ENCODE measurements around the gene ANKRD44.
"Not testable (repeated sequence)": the region's sequence is repeated elsewhere in the genome, so short reads cannot be mapped to it uniquely, and the experiment has no call there.

The ANKRD44 gene

GRCh38 chr2:197071790-197072436, 238.7 kb downstream of the ANKRD44 start:
- no peak for FAIRE-seq

GRCh38 chr2:197071213-197071612, 239.4 kb downstream of the ANKRD44 start:
- peak; percentile 72 for FAIRE-seq

- FAIRE-seq = no peak
Observed at GRCh38 chr2:197069958-197070357, 240.6 kb downstream of the ANKRD44 start.

- FAIRE-seq = not testable (repeated sequence)
Observed at GRCh38 chr2:197062574-197062973, 248.0 kb downstream of the ANKRD44 start.

- FAIRE-seq = no peak
Observed at GRCh38 chr2:197059477-197059876, 251.1 kb downstream of the ANKRD44 start.

GRCh38 chr2:197058777-197059300, 251.7 kb downstream of the ANKRD44 start:
- FAIRE-seq = no peak

- FAIRE-seq = no peak
Observed at GRCh38 chr2:197057959-197058358, 252.6 kb downstream of the ANKRD44 start.

- FAIRE-seq = no peak
Observed at GRCh38 chr2:197055045-197055444, 255.5 kb downstream of the ANKRD44 start.

- no peak for FAIRE-seq
Observed at GRCh38 chr2:197054437-197054836, 256.1 kb downstream of the ANKRD44 start.

GRCh38 chr2:197052356-197052755, 258.2 kb downstream of the ANKRD44 start:
- FAIRE-seq = peak; percentile 77

GRCh38 chr2:197045115-197045514, 265.5 kb downstream of the ANKRD44 start:
- FAIRE-seq = no peak

GRCh38 chr2:197042739-197043196, 267.8 kb downstream of the ANKRD44 start:
- FAIRE-seq = no peak

GRCh38 chr2:197037863-197038398, 272.6 kb downstream of the ANKRD44 start:
- FAIRE-seq = no peak

- FAIRE-seq = no peak
Observed at GRCh38 chr2:197035002-197035401, 275.6 kb downstream of the ANKRD44 start.

- FAIRE-seq = no peak
Observed at GRCh38 chr2:197034292-197034691, 276.3 kb downstream of the ANKRD44 start.

- no peak for FAIRE-seq
Observed at GRCh38 chr2:197033222-197033621, 277.4 kb downstream of the ANKRD44 start.

GRCh38 chr2:197031803-197032202, 278.8 kb downstream of the ANKRD44 start:
- no peak for FAIRE-seq

- FAIRE-seq = no peak
Observed at GRCh38 chr2:197030090-197030489, 280.5 kb downstream of the ANKRD44 start.

GRCh38 chr2:197028633-197029032, 281.9 kb downstream of the ANKRD44 start:
- FAIRE-seq = no peak

- FAIRE-seq = no peak
Observed at GRCh38 chr2:197028230-197028629, 282.4 kb downstream of the ANKRD44 start.

GRCh38 chr2:197024206-197024605, 286.4 kb downstream of the ANKRD44 start:
- FAIRE-seq = no peak

- FAIRE-seq = not testable (repeated sequence)
Observed at GRCh38 chr2:197020921-197021320, 289.7 kb downstream of the ANKRD44 start.

- no peak for FAIRE-seq
Observed at GRCh38 chr2:197013098-197013497, 297.5 kb downstream of the ANKRD44 start.
